H4 (cell line): ENCODE data around the gene ADPRS. TPM values are rescaled to one million over a fixed set of nuclear protein-coding genes. Genes with fewer than 3 reads are reported as not detected.
A peak's percentile ranks its signal among the peaks of the same experiment; 100 is the strongest.

ENCODE experiments used
- DNase-seq: peaks from one replicate; pipeline ENCODE4 v3.0.0-alpha.2; 2015; ENCODE audit warnings: low spot score
- total RNA-seq: library from RNA; depleted of rRNA; stranded (reverse); fragments of >200 nt; shearing (Covaris generic); gene quantifications from 2 replicates; pipeline ENCODE4 v1.2.3, GENCODE V29; 2014

ADPRS gene
- total RNA-seq, 1 experiment from 2014 or later = 40.8 TPM

GRCh38 chr1:36108314-36108713 lies 19.6 kb downstream of the ADPRS start:
- DNase-seq = no peak

- DNase-seq = peak; percentile 80
Measured at GRCh38 chr1:36109041-36109679, 20.5 kb downstream of the ADPRS start.

GRCh38 chr1:36111151-36111550 lies 22.5 kb downstream of the ADPRS start:
- DNase-seq = no peak

DNA sequence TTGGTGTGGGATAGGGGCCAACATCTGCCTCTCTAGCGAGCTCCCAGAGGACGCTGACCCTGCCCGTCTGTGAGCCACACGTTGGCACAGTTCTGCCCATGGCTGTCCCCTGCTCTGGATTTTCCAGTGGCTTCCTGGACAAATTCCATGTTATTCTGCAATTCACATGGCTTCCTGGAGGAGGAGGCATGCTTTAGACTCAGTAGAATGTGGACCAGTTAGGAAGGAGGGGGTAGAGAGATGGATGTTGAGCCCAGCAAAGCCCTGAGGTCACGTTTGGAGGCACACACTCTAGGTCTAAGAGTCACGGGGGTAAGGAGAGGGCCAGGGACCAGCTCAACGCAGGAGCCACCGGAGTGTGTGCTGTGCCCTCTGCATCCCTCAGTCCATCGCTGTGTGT lies 24.1 kb downstream of the ADPRS start:
- no peak for DNase-seq

GRCh38 chr1:36114371-36114770 lies 25.7 kb downstream of the ADPRS start:
- DNase-seq = no peak

GRCh38 chr1:36115200-36115669 lies 26.5 kb downstream of the ADPRS start:
- peak; percentile 73 for DNase-seq

- DNase-seq = peak; percentile 34
Measured at GRCh38 chr1:36115931-36116330, 27.2 kb downstream of the ADPRS start.

- no peak for DNase-seq
Measured at GRCh38 chr1:36116901-36117300, 28.2 kb downstream of the ADPRS start.

DNA sequence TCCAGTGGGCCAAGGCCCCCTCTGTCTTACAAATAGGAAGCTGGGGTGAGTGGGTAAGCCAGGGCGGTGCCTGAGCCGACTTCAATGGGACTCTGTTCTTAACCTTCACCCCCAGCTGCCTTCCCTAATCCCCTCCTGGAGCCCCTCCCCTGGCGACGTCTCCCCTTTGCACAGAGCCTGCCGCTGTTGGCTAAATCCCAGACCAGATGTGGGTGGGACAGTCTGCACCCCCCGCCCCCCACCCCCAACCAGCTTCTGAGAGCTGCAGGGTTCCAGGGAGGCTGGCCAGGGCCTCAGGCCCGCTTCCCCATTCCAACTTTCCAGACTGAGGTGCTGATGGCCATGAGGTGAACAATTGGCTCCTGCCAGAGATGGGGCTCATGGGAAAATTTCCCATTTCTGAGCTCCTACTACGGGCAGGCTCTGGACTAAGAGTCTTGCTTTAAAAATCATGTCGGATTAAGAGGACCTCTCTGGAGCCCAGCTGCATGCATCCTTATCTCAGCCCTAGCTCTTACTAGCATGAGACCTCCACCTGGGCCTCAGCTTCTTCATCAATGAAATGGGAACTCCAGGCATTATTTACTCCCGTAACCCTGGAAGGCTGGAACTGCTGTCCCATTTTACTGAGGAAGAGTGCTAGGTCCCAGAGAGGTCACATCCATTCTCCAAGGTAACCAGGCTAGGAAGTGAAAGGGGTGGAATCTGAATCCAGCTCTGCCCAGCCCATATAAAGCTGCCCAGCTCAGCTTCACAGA lies 29.9 kb downstream of the ADPRS start:
- no peak for DNase-seq

DNA sequence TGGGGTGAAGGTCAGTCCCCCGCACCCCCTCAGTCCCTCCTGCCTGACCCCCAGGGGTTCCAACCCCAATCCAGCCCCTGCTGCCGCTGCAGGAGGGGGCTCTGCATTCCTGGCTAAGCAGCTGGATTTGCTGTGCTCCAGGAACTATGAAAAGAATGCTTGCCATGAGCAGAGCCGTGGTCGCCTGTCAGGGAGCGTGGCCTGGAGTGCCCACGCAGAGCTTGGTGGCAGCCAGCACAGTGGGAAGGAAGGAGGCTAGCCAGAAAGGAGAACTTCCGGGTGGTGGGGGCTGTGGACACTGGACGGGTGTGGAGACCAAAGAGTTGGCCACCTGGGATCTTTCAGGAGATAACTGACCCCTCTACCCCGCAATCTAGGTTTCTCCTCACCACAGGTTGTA lies 30.8 kb downstream of the ADPRS start:
- DNase-seq = no peak

DNA sequence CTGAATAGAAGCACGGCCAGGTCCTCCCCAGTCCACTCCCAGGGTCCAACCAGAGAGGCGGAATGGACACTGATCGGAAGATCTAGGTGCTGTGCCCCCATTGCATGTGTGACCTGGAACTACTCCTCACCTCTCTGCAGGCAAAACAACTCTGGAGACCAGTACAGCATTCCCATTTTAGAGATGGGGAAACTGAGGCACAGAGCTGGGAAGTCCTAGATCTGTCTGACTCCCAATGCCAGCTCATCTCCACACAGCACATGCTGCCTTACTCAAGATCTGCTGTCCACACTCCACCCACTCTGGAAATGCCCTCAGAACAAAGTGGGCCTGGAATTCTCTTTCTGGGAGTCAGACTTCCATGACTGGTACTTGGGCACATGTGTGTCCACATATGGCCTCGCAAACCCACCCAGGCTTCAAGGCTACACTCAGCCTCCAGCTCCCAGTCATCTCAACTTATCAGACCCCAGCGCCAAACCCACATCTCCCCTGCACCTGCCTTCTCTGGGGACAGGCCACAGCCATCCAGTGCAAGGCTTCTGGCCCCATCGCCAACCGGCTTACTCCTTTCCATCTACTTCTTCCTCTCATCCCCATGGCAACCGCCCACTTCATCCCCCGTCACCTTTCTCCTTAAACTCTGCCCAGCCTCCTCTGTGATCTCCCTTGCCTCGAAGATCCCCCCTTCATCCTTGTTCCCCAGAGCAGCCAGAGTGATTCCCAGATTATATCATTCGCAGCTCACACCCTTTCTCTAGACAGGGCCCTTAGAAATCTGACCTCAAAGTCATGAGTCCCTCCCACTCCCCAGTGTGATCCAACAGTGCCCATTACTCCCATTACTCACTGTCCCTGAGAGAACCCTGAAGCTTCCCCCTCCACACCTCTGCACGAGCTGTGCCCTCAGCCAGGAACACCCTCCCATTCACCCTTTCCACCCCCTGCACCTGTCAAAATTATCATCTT lies 33.7 kb downstream of the ADPRS start:
- DNase-seq = no peak

DNA sequence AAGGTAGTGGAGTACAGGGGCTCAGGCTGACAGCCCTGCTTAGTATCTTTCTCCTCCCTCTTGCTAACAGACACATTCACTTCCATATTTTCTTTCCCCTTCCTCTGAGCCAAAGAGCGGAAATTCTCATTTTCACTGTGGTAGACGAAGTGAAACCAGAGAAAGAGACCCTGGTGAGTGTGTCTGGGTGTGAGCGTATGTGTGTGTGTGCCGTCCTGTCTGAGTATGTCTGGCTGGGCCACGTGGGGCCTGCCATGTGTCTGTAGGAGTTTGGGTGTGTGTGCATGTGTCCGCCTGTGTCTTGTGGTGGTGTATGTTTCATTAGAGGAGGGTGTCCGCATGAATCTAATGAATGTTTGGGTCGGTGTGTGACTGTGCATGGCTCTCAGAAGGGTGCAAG lies 34.7 kb downstream of the ADPRS start:
- no peak for DNase-seq

- DNase-seq = no peak
Measured at GRCh38 chr1:36124404-36125128, 35.9 kb downstream of the ADPRS start.

- no peak for DNase-seq
Measured at GRCh38 chr1:36125129-36125991, 36.7 kb downstream of the ADPRS start, which contains the start of gene COL8A2. Gene COL8A2, minus strand, starts transcription at chr1:36125222. Its CDS starts 24,980 bp downstream, at chr1:36100242.

- no peak for DNase-seq
Measured at GRCh38 chr1:36126005-36126716, 37.5 kb downstream of the ADPRS start.

GRCh38 chr1:36126797-36127500 lies 38.3 kb downstream of the ADPRS start:
- DNase-seq = no peak

- DNase-seq = peak; percentile 53
Measured at GRCh38 chr1:36128126-36128904, 39.6 kb downstream of the ADPRS start.

DNA sequence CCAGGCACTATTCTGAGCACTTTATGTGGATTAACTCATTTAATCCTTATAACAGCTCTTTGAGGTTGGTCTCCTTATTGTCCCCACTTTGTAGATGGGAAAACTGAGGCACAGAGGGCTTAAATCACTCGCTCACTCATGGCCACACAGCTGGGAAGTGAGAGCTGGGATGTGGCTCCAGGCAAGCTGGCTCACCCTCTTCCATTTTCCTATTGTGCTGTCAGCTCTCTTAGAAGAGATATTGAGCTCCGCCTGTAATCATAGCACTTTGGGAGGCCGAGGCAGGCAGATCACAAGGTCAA lies 40.2 kb downstream of the ADPRS start:
- DNase-seq = no peak
